ENCODE measurements around the gene TBCB.

Gene TBCB

GRCh38 chr19:36136964-36137686 lies 21.9 kb downstream of the TBCB start:
- peak; percentile 70 for DNase-seq

- no peak for DNase-seq
Observed at GRCh38 chr19:36139120-36139472, 23.8 kb downstream of the TBCB start.

- peak; percentile 97 for DNase-seq
Observed at GRCh38 chr19:36139473-36140303, 24.4 kb downstream of the TBCB start, which contains the start of gene CAPNS1. CAPNS1 (plus strand) TSS chr19:36140066; CDS start chr19:36141012, 946 bp downstream.

GRCh38 chr19:36140304-36141038 lies 25.2 kb downstream of the TBCB start:
- peak; percentile 56 for DNase-seq

- DNase-seq, result peak; percentile 70
Observed at GRCh38 chr19:36141039-36141927, 26.0 kb downstream of the TBCB start.

GRCh38 chr19:36142046-36142445 lies 26.8 kb downstream of the TBCB start:
- DNase-seq, result no peak

- DNase-seq, result no peak
Observed at GRCh38 chr19:36142496-36142895, 27.2 kb downstream of the TBCB start.

GRCh38 chr19:36144624-36145023 lies 29.4 kb downstream of the TBCB start:
- DNase-seq, result no peak

GRCh38 chr19:36149673-36150406 lies 34.6 kb downstream of the TBCB start:
- DNase-seq, result no peak

GRCh38 chr19:36150586-36150985 lies 35.3 kb downstream of the TBCB start:
- DNase-seq, result no peak

- DNase-seq, result no peak
Observed at GRCh38 chr19:36151144-36152018, 36.1 kb downstream of the TBCB start.

- DNase-seq, result no peak
Observed at GRCh38 chr19:36152019-36152351, 36.7 kb downstream of the TBCB start.

- no peak for DNase-seq
Observed at GRCh38 chr19:36152352-36153091, 37.3 kb downstream of the TBCB start, which contains the start of gene COX7A1. COX7A1 (minus strand) TSS chr19:36152447; CDS start chr19:36152407, 40 bp downstream.

GRCh38 chr19:36153126-36153525 lies 37.9 kb downstream of the TBCB start:
- no peak for DNase-seq

- no peak for DNase-seq
Observed at GRCh38 chr19:36160821-36161596, 45.7 kb downstream of the TBCB start.

- no peak for DNase-seq
Observed at GRCh38 chr19:36163813-36164212, 48.5 kb downstream of the TBCB start.

- DNase-seq, result no peak
Observed at GRCh38 chr19:36169084-36169760, 54.0 kb downstream of the TBCB start.

- DNase-seq, result no peak
Observed at GRCh38 chr19:36172852-36173251, 57.6 kb downstream of the TBCB start.
